K562 (cell line): ENCODE data around the gene ARMH1. TPM values are rescaled to one million over a fixed set of nuclear protein-coding genes. Genes with fewer than 3 reads are reported as not detected.

ENCODE experiments used
- ATAC-seq: fragments of 200-7000 bp; cut with Tn5 transposase; 3 replicates; pipeline ENCODE4 v1.9.1; 2020; ENCODE audit warnings: moderate library complexity
- BruUV-seq: library from RNA; stranded (reverse); fragments of 400-500 nt; replicated peaks from 2 replicates; lab custom pipeline; 2021; lab: Mats Ljungman, UMichigan
- CTCF ChIA-PET: fragments of 300-600 bp; formaldehyde crosslinking; extraction: SDS; loops from one replicate; lab custom pipeline; 2021; ENCODE audit warnings: low intra/inter-chr PET ratio; lab: Yijun Ruan, JAX
- POLR2A ChIA-PET: fragments of 300-600, 350-650 bp; sonication (Branson Sonifier 250); formaldehyde crosslinking; extraction: SDS; loops from one replicate; lab custom pipeline; 2021; ENCODE audit warnings: antibody characterized with exemption, inconsistent platforms; lab: Yijun Ruan, JAX
- DNase-seq, 4 experiments: peaks; one replicate each; pipeline versions ENCODE4 v3.0.0 to v3.0.0-alpha.2; 2011 to 2018; ENCODE audit warnings: low spot score in 3 of 4, mixed read lengths in 3 of 4; ENCODE audit errors: extremely low read depth in 1 of 4
- FAIRE-seq: peaks from 2 replicates; lab custom pipeline; 2011; peaks lifted over from hg19 to GRCh38; lab: Jason Lieb, UNC
- H2AFZ ChIP-seq: 2 replicates; pipeline ENCODE4 v1.6.0; 2011; ENCODE audit warnings: low read depth, low read length, control low read depth, inconsistent platforms
- H3K27ac ChIP-seq: fragments of 200-600 bp; 3 replicates; pipeline ENCODE4 v1.8.0; 2011; ENCODE audit warnings: low read depth, mild to moderate bottlenecking, control low read depth, inconsistent platforms, low read length, moderate library complexity, mixed read lengths; ENCODE audit errors: extremely low read depth
- H3K27me3 ChIP-seq, 2 experiments: fragments of 300-600 bp in 1 of 2; 2 replicates in 1 of 2; 3 replicates in 1 of 2; pipeline versions ENCODE4 v1.6.0 to v1.8.0; 2011; ENCODE audit warnings: inconsistent platforms in 2 of 2, low read length in 2 of 2, mild to moderate bottlenecking in 1 of 2, mixed read lengths in 1 of 2, moderate library complexity in 1 of 2; ENCODE audit not compliant: control insufficient read depth in 2 of 2, insufficient read depth in 2 of 2
- H3K36me3 ChIP-seq: fragments of 300-600 bp; 3 replicates; pipeline ENCODE4 v1.8.0; 2011; ENCODE audit warnings: mild to moderate bottlenecking, low read length, inconsistent platforms; ENCODE audit not compliant: control insufficient read depth, insufficient read depth
- H3K4me1 ChIP-seq, 2 experiments: fragments of 200-600 bp in 1 of 2; replicated peaks in 1 of 2; 2 replicates in 1 of 2; 3 replicates in 1 of 2; pipeline versions ENCODE4 v1.5.1 to v1.8.0; 2011; ENCODE audit warnings: inconsistent platforms in 2 of 2, low read length in 2 of 2, mild to moderate bottlenecking in 1 of 2, mixed read lengths in 1 of 2, moderate library complexity in 1 of 2; ENCODE audit not compliant: control insufficient read depth in 2 of 2, insufficient read depth in 2 of 2
- H3K4me2 ChIP-seq: 2 replicates; pipeline ENCODE4 v1.6.1; 2011; ENCODE audit warnings: low read length, control low read depth, inconsistent platforms, mixed read lengths; ENCODE audit not compliant: insufficient read depth
- H3K4me3 ChIP-seq: fragments of 200-600 bp; sonication (generic), shearing (Covaris generic); 2 replicates; pipeline ENCODE4 v1.5.1; 2016; ENCODE audit warnings: control low read depth, inconsistent platforms
- H3K79me2 ChIP-seq: fragments of 200-600 bp; 3 replicates; pipeline ENCODE4 v1.8.0; 2011; ENCODE audit warnings: low read length, inconsistent platforms; ENCODE audit not compliant: control insufficient read depth, insufficient read depth
- H3K9ac ChIP-seq, 2 experiments: 2 replicates each; pipeline versions ENCODE4 v1.6.0 to v1.6.1; 2011; ENCODE audit warnings: low read depth in 2 of 2, low read length in 2 of 2, control low read depth in 1 of 2, inconsistent platforms in 1 of 2, mild to moderate bottlenecking in 1 of 2, mixed read lengths in 1 of 2; ENCODE audit not compliant: insufficient read depth in 1 of 2
- H3K9me1 ChIP-seq: one replicate; pipeline ENCODE4 v1.6.0; 2011; ENCODE audit warnings: inconsistent platforms, mild to moderate bottlenecking, low read length, moderate library complexity; ENCODE audit not compliant: control insufficient read depth, insufficient read depth
- H3K9me3 ChIP-seq: replicated peaks from 2 replicates; pipeline ENCODE4 v1.5.1; 2011; ENCODE audit warnings: low read depth, low read length, inconsistent platforms; ENCODE audit not compliant: control insufficient read depth, insufficient read depth
- H4K20me1 ChIP-seq: replicated peaks from 2 replicates; pipeline ENCODE4 v1.6.1; 2011; ENCODE audit warnings: low read length, inconsistent platforms, mixed read lengths; ENCODE audit not compliant: control insufficient read depth, insufficient read depth
- DIDO1 ChIP-seq: fragments of 450-650 bp; IDR thresholded peaks from 2 replicates; pipeline ENCODE4 v1.6.1; 2016; ENCODE audit warnings: low read depth, missing biosample characterization, missing genetic modification characterization
- GATA2 ChIP-seq: sonication (generic); formaldehyde crosslinking; IDR thresholded peaks from 2 replicates; pipeline ENCODE4 v1.4.0; 2020; ENCODE audit warnings: mild to moderate bottlenecking, missing genetic modification reagents
- HNRNPL ChIP-seq: fragments of 200-400 bp; formaldehyde crosslinking; IDR thresholded peaks from 2 replicates; pipeline ENCODE4 v1.6.1; 2017; ENCODE audit warnings: low read depth, mild to moderate bottlenecking, low read length
- MAZ ChIP-seq, 2 experiments: fragments of 450-650 bp in 1 of 2; sonication (generic) in 1 of 2; formaldehyde crosslinking; IDR thresholded peaks in 1 of 2; conservative IDR thresholded peaks in 1 of 2; 2 replicates each; pipeline versions ENCODE4 v1.4.0 to v1.5.0; 2020; ENCODE audit warnings: mild to moderate bottlenecking in 1 of 2, missing genetic modification reagents in 1 of 2
- SREBF1 ChIP-seq: fragments of 150-350 bp; IDR thresholded peaks from 2 replicates; pipeline ENCODE4 v1.6.1; 2014; ENCODE audit warnings: antibody characterized with exemption, low read depth, low read length, borderline replicate concordance
- YY1 ChIP-seq, 3 experiments: IDR thresholded peaks; 2 replicates each; pipeline ENCODE4 v1.6.1; 2011; ENCODE audit warnings: low read length in 2 of 3, mild to moderate bottlenecking in 2 of 3, moderate library complexity in 2 of 3, borderline replicate concordance in 1 of 3, control low read depth in 1 of 3, low read depth in 1 of 3; ENCODE audit not compliant: insufficient read depth in 3 of 3, insufficient replicate concordance in 2 of 3, control insufficient read depth in 1 of 3, insufficient read length in 1 of 3; ENCODE audit errors: extremely low read depth in 1 of 3
- WGBS: fragments of 100-300 bp; shearing (Covaris generic); methylation state at CpG from one replicate; pipeline ENCODE4 v1.1.6; 2016; ENCODE audit warnings: low coverage, mixed read lengths; ENCODE audit not compliant: insufficient coverage; ENCODE audit errors: missing lambda C conversion rate; 5-methylcytosine and 5-hydroxymethylcytosine counted together
- in situ Hi-C: fragments of 300-500 bp; cut with MboI; formaldehyde crosslinking; loops from 4 replicates; pipeline ENCODE4 v1.15.0; 2018; ENCODE audit warnings: inconsistent platforms, mixed read lengths
- intact Hi-C: fragments of 100-400 bp; cut with micrococcal nuclease; formaldehyde crosslinking; loops from 2 replicates; pipeline ENCODE4 v1.14.2; 2022
- polyA plus RNA-seq, 8 experiments: library from polyadenylated mRNA; depleted of rRNA in 4 of 8; stranded (reverse) in 5 of 8; unstranded in 3 of 8; fragments of >200 nt; fragmentation: Nextera tagmentation in 2 of 8; fragmentation: Illumina TruSeq in 1 of 8; extraction: Ambion mirVana in 2 of 8; extraction: Trizol in 1 of 8; gene quantifications; 2 replicates each; pipeline versions ENCODE4 v1.2.1 to v1.2.3, GENCODE V29; 2011 to 2014; ENCODE audit warnings: inconsistent platforms in 1 of 8, missing spikeins in 1 of 8
- total RNA-seq, 7 experiments: library from RNA; depleted of rRNA in 6 of 7; stranded (reverse); fragments of >200 nt in 6 of 7; fragmentation: Illumina TruSeq in 2 of 7; extraction: Trizol in 2 of 7; gene quantifications; 2 replicates each; pipeline versions ENCODE4 v1.2.1 to v1.2.3, GENCODE V29; 2011 to 2021; ENCODE audit warnings: low replicate concordance in 1 of 7
- TF ChIP-seq, protein P1 (sequence below): sonication (generic); formaldehyde crosslinking; IDR thresholded peaks from 2 replicates; pipeline ENCODE4 v1.8.1; 2023; ENCODE audit warnings: mild to moderate bottlenecking, missing genetic modification reagents
- TF ChIP-seq, protein P2 (sequence below): IDR thresholded peaks from 2 replicates; pipeline ENCODE4 v1.6.1; 2011; ENCODE audit warnings: borderline replicate concordance, low read depth, mild to moderate bottlenecking, moderate library complexity, low read length; ENCODE audit not compliant: insufficient read depth, poor library complexity, severe bottlenecking

The ARMH1 gene
- total and polyA plus RNA-seq, 9 of the 15 experiments (the other 6 are each of a cell fraction or from before 2014, with no cell fraction given): 0.41 TPM; not detected in 8

DNA sequence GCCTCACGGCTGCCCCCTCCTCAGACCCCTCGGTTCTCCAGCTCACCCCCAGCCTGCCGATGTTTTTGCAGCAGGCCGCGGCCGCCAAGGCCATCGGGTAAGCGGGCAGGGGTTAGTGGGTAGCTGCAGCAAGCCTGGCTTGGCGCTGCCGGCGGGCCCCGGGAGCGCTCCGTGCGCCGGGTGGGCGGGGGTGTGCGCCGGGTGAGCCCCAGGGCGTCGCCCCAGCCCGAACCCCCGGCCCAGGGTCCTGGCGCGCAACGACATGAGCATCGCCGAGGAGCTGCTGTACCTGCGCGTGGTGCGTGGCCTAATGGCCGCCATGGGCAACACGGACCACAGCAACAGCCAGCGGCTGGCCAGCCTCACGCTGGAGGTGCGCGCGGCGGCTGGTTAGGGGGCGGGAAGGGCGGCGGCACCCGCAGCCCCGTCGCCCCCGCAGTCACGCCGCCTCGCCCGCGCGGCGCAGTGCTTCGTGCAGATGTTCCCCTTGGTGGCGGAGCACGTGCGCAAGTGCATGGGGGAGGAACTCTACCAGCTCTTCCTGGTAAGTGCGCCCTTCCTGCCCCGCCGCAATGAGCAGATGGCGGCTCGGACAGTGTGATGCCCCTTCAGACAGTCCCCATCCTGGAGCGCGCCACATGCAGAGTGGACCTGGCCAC is 49.9 kb downstream of the ARMH1 start:
- FAIRE-seq: no peak
- no peaks in the 10 kb centered on the region for H3K79me2 ChIP-seq
- no peak for ATAC-seq
- no peak for DNase-seq
- no peak overlapping the region for H3K4me3 ChIP-seq
- H3K27me3 ChIP-seq: no peaks in the 10 kb centered on the region
- H3K27ac ChIP-seq: no peak overlapping the region
- H3K36me3 ChIP-seq: no peaks in the 10 kb centered on the region
- WGBS: 93% methylated on average over 36 of the region's 64 CpGs
- H4K20me1 ChIP-seq: 0 out of 2 replicates have a peak, but pooled peaks cover 1% of the 10 kb centered on the region
- no peaks in the 10 kb centered on the region for H3K9me1 ChIP-seq
- in situ Hi-C loops: loop anchor here (10.0 kb wide), 1 partner anchor 580 kb away; no protein-coding TSS in a partner anchor
- no peaks in the 10 kb centered on the region for H3K9me3 ChIP-seq
- no peak overlapping the region for H3K4me2 ChIP-seq
- TF ChIP-seq, protein P1, sequence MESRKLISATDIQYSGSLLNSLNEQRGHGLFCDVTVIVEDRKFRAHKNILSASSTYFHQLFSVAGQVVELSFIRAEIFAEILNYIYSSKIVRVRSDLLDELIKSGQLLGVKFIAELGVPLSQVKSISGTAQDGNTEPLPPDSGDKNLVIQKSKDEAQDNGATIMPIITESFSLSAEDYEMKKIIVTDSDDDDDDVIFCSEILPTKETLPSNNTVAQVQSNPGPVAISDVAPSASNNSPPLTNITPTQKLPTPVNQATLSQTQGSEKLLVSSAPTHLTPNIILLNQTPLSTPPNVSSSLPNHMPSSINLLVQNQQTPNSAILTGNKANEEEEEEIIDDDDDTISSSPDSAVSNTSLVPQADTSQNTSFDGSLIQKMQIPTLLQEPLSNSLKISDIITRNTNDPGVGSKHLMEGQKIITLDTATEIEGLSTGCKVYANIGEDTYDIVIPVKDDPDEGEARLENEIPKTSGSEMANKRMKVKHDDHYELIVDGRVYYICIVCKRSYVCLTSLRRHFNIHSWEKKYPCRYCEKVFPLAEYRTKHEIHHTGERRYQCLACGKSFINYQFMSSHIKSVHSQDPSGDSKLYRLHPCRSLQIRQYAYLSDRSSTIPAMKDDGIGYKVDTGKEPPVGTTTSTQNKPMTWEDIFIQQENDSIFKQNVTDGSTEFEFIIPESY (CRISPR knock-in tag): peak; percentile 88
- no peak for TF ChIP-seq GATA2
- TF ChIP-seq YY1 (IDR thresholded peaks at IDR 0.05; ENCODE audit: borderline replicate concordance in 1 of 3, control insufficient read depth in 1 of 3, extremely low read depth in 1 of 3, insufficient read depth in 3 of 3, insufficient read length in 1 of 3, insufficient replicate concordance in 2 of 3, low read depth in 1 of 3, low read length in 2 of 3): peak in 1 of 3 experiments; percentile 19
- no peak for TF ChIP-seq DIDO1 (tag)
- no peak for TF ChIP-seq MAZ (CRISPR knock-in tag; conservative IDR thresholded peaks at IDR 0.05 in 1 of 2, IDR thresholded peaks at IDR 0.05 in 1 of 2)
- TF ChIP-seq SREBF1: no peak
- TF ChIP-seq, protein P2, sequence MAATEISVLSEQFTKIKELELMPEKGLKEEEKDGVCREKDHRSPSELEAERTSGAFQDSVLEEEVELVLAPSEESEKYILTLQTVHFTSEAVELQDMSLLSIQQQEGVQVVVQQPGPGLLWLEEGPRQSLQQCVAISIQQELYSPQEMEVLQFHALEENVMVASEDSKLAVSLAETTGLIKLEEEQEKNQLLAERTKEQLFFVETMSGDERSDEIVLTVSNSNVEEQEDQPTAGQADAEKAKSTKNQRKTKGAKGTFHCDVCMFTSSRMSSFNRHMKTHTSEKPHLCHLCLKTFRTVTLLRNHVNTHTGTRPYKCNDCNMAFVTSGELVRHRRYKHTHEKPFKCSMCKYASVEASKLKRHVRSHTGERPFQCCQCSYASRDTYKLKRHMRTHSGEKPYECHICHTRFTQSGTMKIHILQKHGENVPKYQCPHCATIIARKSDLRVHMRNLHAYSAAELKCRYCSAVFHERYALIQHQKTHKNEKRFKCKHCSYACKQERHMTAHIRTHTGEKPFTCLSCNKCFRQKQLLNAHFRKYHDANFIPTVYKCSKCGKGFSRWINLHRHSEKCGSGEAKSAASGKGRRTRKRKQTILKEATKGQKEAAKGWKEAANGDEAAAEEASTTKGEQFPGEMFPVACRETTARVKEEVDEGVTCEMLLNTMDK: no peak
- TF ChIP-seq HNRNPL: 0 out of 2 replicates have a peak, but pooled peaks have one; percentile 17
- H2AFZ ChIP-seq: no peak overlapping the region
- H3K9ac ChIP-seq: no peak overlapping the region; a peak in 1 of 4 replicates
- H3K4me1 ChIP-seq: peaks cover 17 to 24% of the 10 kb centered on the region in 2 experiments
- BruUV-seq: no TSS peak
- CTCF ChIA-PET: no interaction called here
- POLR2A ChIA-PET: interaction anchor here (0.6 to 2.6 kb wide), 3 partner anchors 55 to 95 kb away, joined by 3 to 16 read pairs (median 3); no protein-coding TSS in a partner anchor
- intact Hi-C loops: no loop called here
